Uterus (tissue), 4 donors: Measurements from ENCODE around the gene COL13A1. TPM values are rescaled to one million over a fixed set of nuclear protein-coding genes. Genes with fewer than 3 reads are reported as not detected.

Source experiments
- DNase-seq, 2 donors: peaks; one replicate each; pipeline ENCODE4 v3.0.0-alpha.2; 2019 to 2020
- H3K27ac ChIP-seq, 2 donors: fragments of 200-600 bp; sonication (generic); 1 replicate in 1 of 2; 2 replicates in 1 of 2; pipeline ENCODE4 v1.5.1; 2016 to 2018
- H3K27me3 ChIP-seq, 2 donors: fragments of 200-600 bp; sonication (generic); one replicate each; pipeline ENCODE4 v1.5.1; 2018 to 2019; ENCODE audit warnings: control low read depth in 1 of 2
- H3K36me3 ChIP-seq, 2 donors: fragments of 200-600 bp; sonication (generic); one replicate each; pipeline ENCODE4 v1.5.1; 2019; ENCODE audit warnings: control low read depth in 1 of 2
- H3K4me1 ChIP-seq, 2 donors: fragments of 200-600 bp; sonication (generic); one replicate each; pipeline ENCODE4 v1.5.1; 2018 to 2019; ENCODE audit warnings: control low read depth in 1 of 2
- H3K4me3 ChIP-seq, 2 donors: fragments of 200-600 bp; sonication (generic); 1 replicate in 1 of 2; 2 replicates in 1 of 2; pipeline ENCODE4 v1.5.1; 2018 to 2019; ENCODE audit warnings: mild to moderate bottlenecking in 1 of 2
- H3K9me3 ChIP-seq, 2 donors: fragments of 200-600 bp; sonication (generic); one replicate each; pipeline ENCODE4 v1.5.1; 2019; ENCODE audit warnings: control low read depth in 1 of 2
- CTCF ChIP-seq, 4 experiments: fragments of 200-600 bp in 2 of 4; fragments of 450-650 bp in 2 of 4; sonication (generic) in 2 of 4; IDR thresholded peaks; one replicate each; pipeline ENCODE4 v1.5.1; 2016 to 2019; ENCODE audit warnings: antibody characterized with exemption in 4 of 4, mild to moderate bottlenecking in 2 of 4, moderate library complexity in 1 of 4
- POLR2A ChIP-seq, 2 donors: fragments of 450-650 bp; IDR thresholded peaks; one replicate each; pipeline ENCODE4 v1.6.1; 2016; ENCODE audit warnings: antibody characterized with exemption in 2 of 2, mild to moderate bottlenecking in 1 of 2, moderate library complexity in 1 of 2
- intact Hi-C: fragments of 100-400 bp; cut with DNase I; formaldehyde crosslinking; loops from one replicate; pipeline ENCODE4 v1.15.1; 2023; ENCODE audit warnings: low total_unique reads
- total RNA-seq, 4 donors: library from RNA; depleted of rRNA in 3 of 4; stranded (reverse); fragments of >200 nt in 3 of 4; gene quantifications; one replicate each; pipeline versions ENCODE4 v1.1.0 to v1.2.4, GENCODE V29; 2014 to 2023
- donor health status: DM: yes; HTN: yes; CAD: no.

The COL13A1 gene
- total RNA-seq, 4 donors from 2014 or later: 2.1 to 13.9 (median 3.6) TPM; not detected in 1

- Histone ChIP-seq H3K27ac (no peak overlapping the region), H3K4me1 (no peaks in the 10 kb centered on the region)
- intact Hi-C loops: no loop called here
Measured at GRCh38 chr10:69941730-69942129, 140.0 kb downstream of the COL13A1 start.

GRCh38 chr10:69943292-69943820 lies 141.7 kb downstream of the COL13A1 start:
- intact Hi-C loops: no loop called here
- no peak overlapping the region for H3K4me3 ChIP-seq
- no peaks in the 10 kb centered on the region for H3K4me1 ChIP-seq
- H3K27me3 ChIP-seq: no peaks in the 10 kb centered on the region
- H3K9me3 ChIP-seq: no peaks in the 10 kb centered on the region
- no peak overlapping the region for H3K27ac ChIP-seq
- no peak for TF ChIP-seq POLR2A (IDR thresholded peaks at IDR 0.05)
- no peak for TF ChIP-seq CTCF (IDR thresholded peaks at IDR 0.05)
- DNase-seq: no peak
- H3K36me3 ChIP-seq: no peaks in the 10 kb centered on the region

More at GRCh38 chr10:69941730-69942129, 140.0 kb downstream of the COL13A1 start:
- H3K27me3 ChIP-seq: no peaks in the 10 kb centered on the region
- no peak for DNase-seq
- TF ChIP-seq CTCF (IDR thresholded peaks at IDR 0.05) (no peak), POLR2A (IDR thresholded peaks at IDR 0.05) (no peak)
- H3K4me3 ChIP-seq: no peak overlapping the region
- no peaks in the 10 kb centered on the region for H3K36me3 ChIP-seq
- H3K9me3 ChIP-seq: no peaks in the 10 kb centered on the region

GRCh38 chr10:69944761-69945160 lies 143.1 kb downstream of the COL13A1 start:
- no peak for TF ChIP-seq CTCF (IDR thresholded peaks at IDR 0.05)
- no peak for TF ChIP-seq POLR2A (IDR thresholded peaks at IDR 0.05)
- Histone ChIP-seq H3K27me3 (no peaks in the 10 kb centered on the region), H3K9me3 (no peaks in the 10 kb centered on the region), H3K4me1 (no peaks in the 10 kb centered on the region), H3K36me3 (no peaks in the 10 kb centered on the region), H3K4me3 (no peak overlapping the region), H3K27ac (no peak overlapping the region)
- DNase-seq: no peak
- intact Hi-C loops: no loop called here

- no peaks in the 10 kb centered on the region for H3K9me3 ChIP-seq
- no peaks in the 10 kb centered on the region for H3K36me3 ChIP-seq
- no peak for DNase-seq
- H3K27me3 ChIP-seq: no peaks in the 10 kb centered on the region
- TF ChIP-seq CTCF (IDR thresholded peaks at IDR 0.05) (no peak), POLR2A (IDR thresholded peaks at IDR 0.05) (no peak)
- intact Hi-C loops: no loop called here
- H3K4me1 ChIP-seq: no peaks in the 10 kb centered on the region
- H3K4me3 ChIP-seq: no peak overlapping the region
- H3K27ac ChIP-seq: no peak overlapping the region
Measured at GRCh38 chr10:69948261-69948660, 146.6 kb downstream of the COL13A1 start.

GRCh38 chr10:69949770-69950169 lies 148.1 kb downstream of the COL13A1 start:
- DNase-seq: no peak
- intact Hi-C loops: no loop called here
- no peak for TF ChIP-seq CTCF (IDR thresholded peaks at IDR 0.05)
- TF ChIP-seq POLR2A (IDR thresholded peaks at IDR 0.05): no peak

More at GRCh38 chr10:69949770-69950169, 148.1 kb downstream of the COL13A1 start:
- H3K27ac ChIP-seq: no peak overlapping the region
- no peak overlapping the region for H3K4me3 ChIP-seq
- H3K36me3 ChIP-seq: no peaks in the 10 kb centered on the region
- H3K27me3 ChIP-seq: no peaks in the 10 kb centered on the region
- H3K9me3 ChIP-seq: no peaks in the 10 kb centered on the region
- H3K4me1 ChIP-seq: no peaks in the 10 kb centered on the region
